ENCODE data around the gene PLEKHF1. TPM values are rescaled to one million over a fixed set of nuclear protein-coding genes. Genes with fewer than 3 reads are reported as not detected.

Gene PLEKHF1
- total RNA-seq, 1 experiment from 2014 or later: 15.9 TPM

- no TSS peak for BruUV-seq (replicated peaks)
- no peaks in the 10 kb centered on the region for H4K20me1 ChIP-seq (ENCODE audit: low read length)
- ChIA-PET CTCF (no interaction called here), POLR2A (ENCODE audit: unreplicated experiment) (no interaction called here)
- no peaks in the 10 kb centered on the region for H3K9me3 ChIP-seq (ENCODE audit: low read length)
- no peaks in the 10 kb centered on the region for H3K27me3 ChIP-seq (ENCODE audit: low read length)
- H3K27ac ChIP-seq (ENCODE audit: low read length): no peak overlapping the region
- H3K9ac ChIP-seq (ENCODE audit: low read length): no peak overlapping the region
- peaks cover 16% of the 10 kb centered on the region for H3K4me1 ChIP-seq (ENCODE audit: insufficient read depth, low read length)
- no peaks in the 10 kb centered on the region for H3F3A ChIP-seq (ENCODE audit: low read length, unreplicated experiment)
- no peak for DNase-seq
- H3K4me3 ChIP-seq (ENCODE audit: low read length): no peak overlapping the region
- no peak for ATAC-seq
- no peak overlapping the region for H2AFZ ChIP-seq (ENCODE audit: low read length)
- H3K36me3 ChIP-seq (ENCODE audit: low read depth, low read length): no peaks in the 10 kb centered on the region
- no peaks in the 10 kb centered on the region for H3K79me2 ChIP-seq (ENCODE audit: low read length)
- no peaks in the 10 kb centered on the region for H3K9me2 ChIP-seq (replicated peaks; ENCODE audit: low read length)
- TF ChIP-seq CTCF (conservative IDR thresholded peaks at IDR 0.05; ENCODE audit: low read depth, low read length): no peak
- TF ChIP-seq EZH2 (IDR thresholded peaks at IDR 0.05; ENCODE audit: low read length, unreplicated experiment): no peak
- TF ChIP-seq EZH2phosphoT487 (IDR thresholded peaks at IDR 0.05; ENCODE audit: borderline replicate concordance, low read length): no peak
- no peak overlapping the region for H3K4me2 ChIP-seq (ENCODE audit: low read length)
- intact Hi-C loops (cut with micrococcal nuclease): no loop called here
Measured at GRCh38 chr19:29658221-29658991, 6.9 kb upstream of the PLEKHF1 start.

- no peak overlapping the region for H3K4me2 ChIP-seq (ENCODE audit: low read length)
- peaks cover 5% of the 10 kb centered on the region for H3K79me2 ChIP-seq (ENCODE audit: low read length)
- no peak overlapping the region for H2AFZ ChIP-seq (ENCODE audit: low read length)
- TF ChIP-seq CTCF (conservative IDR thresholded peaks at IDR 0.05; ENCODE audit: low read depth, low read length): no peak
- no peak for TF ChIP-seq EZH2phosphoT487 (IDR thresholded peaks at IDR 0.05; ENCODE audit: borderline replicate concordance, low read length)
- TF ChIP-seq EZH2 (IDR thresholded peaks at IDR 0.05; ENCODE audit: low read length, unreplicated experiment): no peak
- no peaks in the 10 kb centered on the region for H3K9me2 ChIP-seq (replicated peaks; ENCODE audit: low read length)
- no peaks in the 10 kb centered on the region for H3F3A ChIP-seq (ENCODE audit: low read length, unreplicated experiment)
- DNase-seq: no peak
- no peaks in the 10 kb centered on the region for H4K20me1 ChIP-seq (ENCODE audit: low read length)
- no peaks in the 10 kb centered on the region for H3K27me3 ChIP-seq (ENCODE audit: low read length)
- peaks cover 32% of the 10 kb centered on the region for H3K4me1 ChIP-seq (ENCODE audit: insufficient read depth, low read length)
- no peak overlapping the region for H3K4me3 ChIP-seq (ENCODE audit: low read length)
- H3K9ac ChIP-seq (ENCODE audit: low read length): no peak overlapping the region
- intact Hi-C loops (cut with micrococcal nuclease): loop anchor here (5.0 kb wide), 1 partner anchor 39 kb away; no protein-coding TSS in a partner anchor
- no peaks in the 10 kb centered on the region for H3K36me3 ChIP-seq (ENCODE audit: low read depth, low read length)
- H3K27ac ChIP-seq (ENCODE audit: low read length): no peak overlapping the region
- ChIA-PET POLR2A (ENCODE audit: unreplicated experiment) (no interaction called here), CTCF (no interaction called here)
- BruUV-seq (replicated peaks): no TSS peak
- ATAC-seq: no peak
- H3K9me3 ChIP-seq (ENCODE audit: low read length): no peaks in the 10 kb centered on the region
Measured at GRCh38 chr19:29660835-29661234, 4.4 kb upstream of the PLEKHF1 start.

- Histone ChIP-seq H3K4me3 (ENCODE audit: low read length) (peak overlapping the region; percentile 56), H3F3A (ENCODE audit: low read length, unreplicated experiment) (no peaks in the 10 kb centered on the region), H3K9ac (ENCODE audit: low read length) (peak overlapping the region; percentile 66), H2AFZ (ENCODE audit: low read length) (peak overlapping the region; percentile 70), H4K20me1 (ENCODE audit: low read length) (peaks cover 4% of the 10 kb centered on the region; the same call in 1 of the 2 replicates), H3K4me2 (ENCODE audit: low read length) (peak overlapping the region; percentile 88), H3K4me1 (ENCODE audit: insufficient read depth, low read length) (peaks cover 40% of the 10 kb centered on the region), H3K9me2 (replicated peaks; ENCODE audit: low read length) (no peaks in the 10 kb centered on the region), H3K9me3 (ENCODE audit: low read length) (no peaks in the 10 kb centered on the region), H3K27me3 (ENCODE audit: low read length) (no peaks in the 10 kb centered on the region), H3K36me3 (ENCODE audit: low read depth, low read length) (no peaks in the 10 kb centered on the region), H3K79me2 (ENCODE audit: low read length) (peaks cover 17% of the 10 kb centered on the region), H3K27ac (ENCODE audit: low read length) (peak overlapping the region; percentile 94)
- TF ChIP-seq EZH2 (IDR thresholded peaks at IDR 0.05; ENCODE audit: low read length, unreplicated experiment) (no peak), EZH2phosphoT487 (IDR thresholded peaks at IDR 0.05; ENCODE audit: borderline replicate concordance, low read length) (no peak), CTCF (conservative IDR thresholded peaks at IDR 0.05; ENCODE audit: low read depth, low read length) (no peak)
- ChIA-PET POLR2A (ENCODE audit: unreplicated experiment) (no interaction called here), CTCF (interaction anchor here (0.5 to 0.6 kb wide), 2 partner anchors 30 to 54 kb away, joined by 3 to 8 read pairs; no protein-coding TSS in a partner anchor)
- ATAC-seq (no peak), DNase-seq (no peak)
- intact Hi-C loops (cut with micrococcal nuclease): loop anchor here (5.0 kb wide), 1 partner anchor 40 kb away; no protein-coding TSS in a partner anchor
- BruUV-seq (replicated peaks): TSS peak; percentile 16
Measured at GRCh38 chr19:29662278-29662603, 3.0 kb upstream of the PLEKHF1 start.
